GM21447 (cell line): Measurements from ENCODE around the gene DCAF7.

Source experiments
- ATAC-seq: cut with Tn5 transposase; IDR thresholded peaks from one replicate; pipeline ENCODE4 v1.9.1; 2021; ENCODE audit not compliant: unreplicated experiment

Gene DCAF7

DNA sequence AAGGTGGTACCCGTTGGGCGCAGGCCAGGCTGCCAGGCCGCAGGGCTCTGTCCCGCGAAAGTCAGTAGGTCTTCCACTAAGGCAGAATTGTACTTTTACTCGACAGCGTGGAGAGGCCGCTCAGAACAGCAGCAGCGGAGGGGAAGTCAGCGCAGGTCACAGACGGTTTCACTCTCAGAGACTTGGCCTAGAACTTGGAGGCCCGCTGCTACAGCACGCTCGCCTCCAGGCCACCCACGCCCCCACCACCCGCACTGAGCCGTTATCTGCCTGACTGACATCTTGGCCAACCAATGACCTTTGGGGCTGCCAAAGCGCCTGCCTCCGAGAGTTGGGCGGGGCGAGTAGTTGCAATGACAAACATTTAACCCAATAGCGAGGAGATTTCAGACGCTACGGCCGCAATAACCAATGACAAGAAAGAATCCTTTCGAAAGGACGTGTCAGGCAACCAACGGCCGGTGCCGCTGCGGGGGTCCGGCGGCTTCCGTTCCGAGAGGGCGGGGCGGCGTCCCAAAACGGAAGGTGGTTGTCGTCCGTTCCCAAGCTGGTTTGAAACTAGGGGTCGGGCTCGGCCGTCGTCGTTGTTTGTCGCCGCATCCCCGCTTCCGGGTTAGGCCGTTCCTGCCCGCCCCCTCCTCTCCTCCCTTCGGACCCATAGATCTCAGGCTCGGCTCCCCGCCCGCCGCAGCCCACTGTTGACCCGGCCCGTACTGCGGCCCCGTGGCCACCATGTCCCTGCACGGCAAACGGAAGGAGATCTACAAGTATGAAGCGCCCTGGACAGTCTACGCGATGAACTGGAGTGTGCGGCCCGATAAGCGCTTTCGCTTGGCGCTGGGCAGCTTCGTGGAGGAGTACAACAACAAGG is at the start of gene DCAF7:
TSS of gene DCAF7 (plus strand) at position 532 of the 871 bp plus-strand sequence. CDS start at position 733, 201 bp downstream.
- ATAC-seq = peak; percentile 90

DNA sequence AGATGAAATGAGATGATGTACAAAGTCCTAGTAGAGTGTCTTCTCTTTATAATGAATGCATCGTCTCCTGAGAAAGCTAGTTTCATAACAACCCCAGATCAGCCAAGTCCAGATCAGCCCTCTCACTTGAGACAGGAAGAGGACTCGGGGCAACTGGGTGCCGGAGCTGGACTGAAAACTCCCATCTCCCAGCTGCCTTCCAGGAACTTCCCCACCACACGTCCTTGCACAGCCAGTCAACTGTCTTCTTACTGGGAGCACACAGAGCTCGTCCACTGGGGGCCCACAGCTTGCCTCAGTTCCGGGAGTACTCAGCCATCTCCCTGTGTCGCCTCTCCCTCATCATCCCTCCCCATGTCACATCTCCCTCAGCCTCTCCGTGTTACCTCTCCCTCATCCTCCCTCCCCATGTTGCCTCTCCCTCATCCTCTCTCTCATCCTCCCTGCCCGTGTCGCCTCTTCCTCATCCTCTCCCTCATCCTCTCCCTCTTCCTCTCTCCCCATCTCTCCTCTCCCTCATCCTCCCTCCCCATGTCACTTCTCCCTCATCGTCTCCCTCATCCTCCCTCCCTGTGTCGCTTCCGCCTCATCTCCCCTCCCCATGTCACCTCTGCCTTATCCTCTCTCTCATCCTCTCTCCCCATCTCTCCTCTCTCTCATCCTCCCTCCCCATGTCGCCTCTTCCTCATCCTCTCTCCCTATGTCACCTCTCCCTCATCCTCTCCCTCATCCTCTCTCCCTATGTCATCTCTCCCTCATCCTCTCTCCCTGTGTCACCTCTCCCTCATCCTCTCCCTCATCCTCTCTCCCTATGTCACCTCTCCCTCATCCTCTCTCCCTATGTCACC is 49.5 kb upstream of the DCAF7 start:
- no peak for ATAC-seq

DNA sequence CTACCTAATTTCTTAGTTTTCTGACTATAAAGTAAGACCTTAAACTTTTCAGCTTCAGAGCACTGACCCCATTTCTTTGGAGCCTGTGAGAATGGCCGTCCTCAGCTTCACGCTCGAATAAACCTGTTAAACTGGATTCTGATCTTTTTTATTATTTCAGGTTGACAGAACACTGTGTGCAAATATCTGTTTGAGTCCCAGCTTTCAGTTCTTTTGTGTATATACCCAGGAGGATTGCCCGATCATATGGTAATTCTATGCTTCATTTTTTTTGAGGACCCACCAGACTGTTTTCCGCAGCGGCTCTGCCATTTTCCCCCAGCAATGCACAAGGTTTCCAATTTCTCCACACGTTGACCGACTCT is 47.0 kb upstream of the DCAF7 start:
- ATAC-seq = no peak

DNA sequence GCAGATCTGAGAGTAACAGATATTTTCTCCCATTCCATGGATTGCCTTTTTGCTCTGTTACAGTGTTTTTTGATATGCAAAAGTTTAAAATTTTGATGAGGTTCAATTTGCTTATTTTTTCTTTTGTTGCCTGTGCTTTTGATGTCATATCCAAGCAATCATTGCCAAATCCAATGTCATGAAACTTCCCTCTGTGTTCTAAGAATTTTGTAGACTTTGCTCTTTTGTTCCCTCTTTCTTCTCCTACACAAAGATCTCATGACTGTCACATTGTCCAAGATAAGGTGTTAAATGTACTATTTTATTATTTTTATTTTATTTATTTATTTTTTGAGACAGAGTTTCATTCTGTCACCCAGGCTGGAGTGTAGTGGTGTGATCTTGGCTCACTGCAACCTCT is 46.0 kb upstream of the DCAF7 start:
- ATAC-seq = no peak

DNA sequence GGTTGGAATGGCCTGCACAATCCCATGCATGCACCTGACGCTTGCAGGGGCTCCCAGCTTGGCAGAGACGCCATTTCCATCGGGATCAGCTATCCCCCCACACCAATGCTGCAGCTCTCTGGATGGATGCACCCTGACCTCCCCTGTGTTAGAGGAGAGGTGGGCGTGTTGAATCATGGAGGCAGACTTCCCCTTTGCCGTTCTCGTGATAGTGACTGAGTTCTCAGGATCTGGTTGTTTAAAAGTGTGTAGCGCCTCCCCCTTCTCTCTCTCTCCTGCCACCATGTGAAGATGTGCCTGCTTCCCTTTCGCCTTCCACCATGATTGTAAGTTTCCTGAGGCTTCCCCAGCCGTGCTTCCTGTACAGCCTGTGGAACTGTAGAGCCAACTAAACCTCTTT is 44.9 kb upstream of the DCAF7 start:
- no peak for ATAC-seq

- no peak for ATAC-seq
Measured at GRCh38 chr17:63506627-63507026, 43.6 kb upstream of the DCAF7 start.

GRCh38 chr17:63511331-63511730 is 38.9 kb upstream of the DCAF7 start:
- ATAC-seq = no peak

DNA sequence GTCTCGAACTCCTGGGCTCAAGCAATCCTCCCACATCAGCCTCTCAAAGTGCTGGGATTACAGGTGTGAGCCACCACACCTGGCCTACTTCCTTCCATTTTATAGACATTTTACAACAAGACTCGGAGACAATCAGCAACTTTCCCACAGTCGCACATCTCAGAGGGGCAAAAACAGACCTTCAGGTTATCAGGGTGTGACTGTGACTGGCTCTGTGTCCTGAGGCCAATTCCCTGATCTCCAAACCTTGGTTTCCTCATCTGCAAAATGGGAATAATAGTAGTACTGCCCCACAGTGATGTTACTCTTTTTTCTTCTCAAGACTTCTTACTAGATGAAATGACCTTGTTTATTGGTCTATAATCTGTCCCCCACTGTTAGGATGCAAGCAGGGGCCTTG is 37.9 kb upstream of the DCAF7 start:
- no peak for ATAC-seq

GRCh38 chr17:63512896-63513644 is 37.2 kb upstream of the DCAF7 start:
- no peak for ATAC-seq

DNA sequence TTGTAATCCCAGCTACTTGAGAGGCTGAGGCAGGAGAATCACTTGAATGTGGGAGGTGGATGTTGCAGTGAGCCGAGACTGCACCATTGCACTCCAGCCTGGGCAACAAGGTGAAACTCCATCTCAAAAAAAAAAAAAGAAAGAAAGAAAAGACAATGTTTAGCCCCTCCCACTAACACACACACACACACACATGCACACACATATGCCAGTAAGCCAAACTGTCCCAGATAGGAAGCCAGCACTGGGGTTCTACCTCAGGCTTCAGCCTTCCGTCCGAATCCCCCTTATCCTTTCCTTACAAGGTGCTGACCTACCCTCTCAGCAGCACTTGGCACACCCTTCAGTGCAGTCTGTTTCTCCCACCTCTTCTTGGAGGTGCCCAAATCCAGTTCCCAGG is 35.8 kb upstream of the DCAF7 start:
- no peak for ATAC-seq

- no peak for ATAC-seq
Measured at GRCh38 chr17:63514974-63515373, 35.3 kb upstream of the DCAF7 start.

DNA sequence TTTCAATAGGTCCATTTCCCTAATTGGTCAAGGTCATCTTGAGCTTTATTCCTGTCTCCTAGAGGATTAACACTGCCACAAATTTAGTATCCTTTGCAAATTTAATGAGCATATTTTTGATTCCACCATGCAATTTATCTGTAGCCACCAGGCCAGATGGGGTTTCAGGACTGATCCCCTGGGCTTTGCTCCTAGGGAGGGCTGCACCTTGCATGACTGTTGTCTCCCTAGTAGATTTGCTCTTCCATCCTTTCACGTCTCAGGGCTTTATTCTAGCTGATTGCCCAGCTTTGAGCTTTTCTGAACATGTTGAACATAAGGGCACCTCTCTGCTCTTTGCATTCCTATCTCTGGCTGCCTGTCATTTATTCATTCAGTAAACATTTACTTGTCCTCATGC is 34.9 kb upstream of the DCAF7 start:
- ATAC-seq = no peak

DNA sequence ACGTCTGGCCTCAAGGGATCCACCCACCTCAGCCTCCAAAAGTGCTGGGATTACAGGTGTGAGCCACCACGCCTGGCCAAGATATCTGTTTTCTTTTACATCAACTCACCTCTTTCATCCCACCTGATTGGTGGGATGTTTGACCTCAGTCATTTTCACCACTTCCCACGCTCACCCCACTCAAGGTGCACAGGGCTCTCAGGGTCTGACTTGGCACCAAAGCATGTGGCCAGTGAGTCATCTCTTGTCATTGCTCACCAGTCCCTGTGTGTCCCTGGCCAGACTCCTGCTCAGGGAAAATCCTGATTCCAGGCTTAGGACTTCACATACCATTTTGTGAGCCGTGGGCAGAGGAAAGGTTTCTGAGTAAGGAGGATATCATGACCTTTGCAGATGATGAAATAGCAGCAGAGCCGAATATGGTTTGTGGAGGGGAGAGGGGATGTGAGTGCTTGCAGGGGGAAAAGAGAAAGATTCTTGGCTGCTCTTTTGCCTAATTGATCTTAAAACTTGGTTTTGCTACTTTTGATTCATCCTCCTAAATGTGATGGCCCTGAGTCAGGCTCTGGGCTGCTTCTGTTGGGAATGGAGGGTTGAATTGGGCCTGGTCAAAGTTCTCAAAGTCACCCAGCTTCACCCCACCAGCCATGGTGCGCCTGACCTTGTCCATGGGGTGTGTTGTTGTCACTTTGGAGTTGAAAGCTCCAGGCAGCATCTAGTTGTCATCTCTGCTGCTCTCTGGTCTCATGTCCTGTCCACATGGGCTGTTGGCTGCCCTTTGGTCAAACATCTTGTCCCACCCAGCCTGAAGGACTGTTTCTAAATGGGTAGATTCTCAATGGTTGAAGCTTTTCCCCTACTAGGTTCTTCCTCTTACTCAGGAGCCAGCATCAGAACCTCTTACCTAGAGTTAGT is 33.1 kb upstream of the DCAF7 start:
- ATAC-seq = no peak

DNA sequence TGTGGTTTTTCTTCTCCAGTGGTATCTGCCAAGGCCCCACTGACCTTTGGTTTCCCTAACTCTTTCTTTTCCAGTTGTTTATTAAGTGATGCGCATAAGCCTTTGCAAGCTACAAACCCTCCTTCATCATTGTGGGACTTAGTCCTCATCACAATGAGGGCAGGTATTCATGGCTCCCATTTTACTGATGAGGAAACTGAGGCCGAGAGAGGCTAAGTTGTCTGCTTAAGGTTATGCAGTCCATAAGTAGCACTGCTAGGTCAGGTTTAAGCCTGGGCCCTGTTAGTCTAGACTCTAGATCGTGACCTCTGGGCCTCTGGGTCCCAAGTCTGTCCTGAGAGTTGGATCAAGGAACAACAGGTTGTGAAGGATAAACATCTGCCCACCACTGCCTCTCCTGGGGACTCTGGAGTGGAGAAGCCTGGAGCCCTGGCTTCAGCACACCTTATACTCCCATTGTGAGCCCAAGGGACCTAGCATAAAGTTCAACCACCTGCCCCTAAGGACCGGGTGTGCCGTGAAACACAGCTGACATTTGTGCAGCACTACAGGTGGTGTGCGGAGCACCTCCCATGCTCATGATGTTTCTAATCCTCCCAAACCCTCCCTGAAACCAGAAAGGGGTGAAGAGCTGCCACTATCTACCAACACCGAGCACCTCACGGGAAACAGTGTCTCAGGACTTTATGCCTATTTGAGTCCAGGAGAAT is 32.3 kb upstream of the DCAF7 start:
- no peak for ATAC-seq

- ATAC-seq = no peak
Measured at GRCh38 chr17:63519116-63519881, 31.0 kb upstream of the DCAF7 start.

DNA sequence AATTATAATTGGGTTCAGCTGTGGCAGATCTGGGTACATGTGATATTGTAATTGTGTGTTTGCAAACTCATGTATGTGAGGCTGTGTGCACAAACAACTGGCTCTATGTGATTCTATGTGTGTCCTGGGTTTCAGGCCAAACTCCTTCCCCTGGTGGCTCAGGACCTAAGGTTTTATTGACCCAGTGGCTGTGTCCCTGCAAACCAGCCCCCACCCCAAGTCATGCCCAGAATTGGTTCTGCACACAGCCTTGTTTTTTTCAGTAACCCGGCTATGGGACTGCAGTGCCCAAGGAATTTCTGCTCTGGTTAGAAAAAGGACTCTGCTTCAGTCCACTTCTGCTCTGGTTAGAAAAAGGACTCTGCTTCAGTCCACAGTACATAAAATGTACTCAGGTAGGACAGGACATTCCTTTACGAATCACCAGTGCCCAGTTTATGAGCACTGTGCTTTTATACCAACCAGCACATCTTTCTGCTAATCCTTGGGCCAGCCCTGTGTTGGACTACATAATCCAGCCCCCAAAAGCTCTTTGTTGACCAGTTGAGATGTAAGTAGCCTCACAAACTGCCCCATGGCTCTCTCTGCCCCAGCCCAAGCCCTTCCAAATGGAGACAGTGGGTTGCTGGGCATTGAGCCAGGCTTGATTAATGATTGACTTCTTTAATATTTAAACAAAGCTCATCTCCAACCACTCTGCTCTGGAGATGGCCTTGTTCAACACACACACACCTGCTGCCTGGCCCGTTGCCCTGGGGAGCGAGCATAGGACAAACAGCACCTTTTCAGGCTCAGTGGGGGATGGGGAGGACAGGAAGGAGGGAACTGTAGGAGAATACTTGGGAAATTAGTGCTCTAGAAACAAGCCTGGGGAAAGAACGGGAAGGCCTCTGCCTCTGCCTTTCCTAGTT is 30.1 kb upstream of the DCAF7 start:
- no peak for ATAC-seq

GRCh38 chr17:63523253-63523855 is 26.9 kb upstream of the DCAF7 start, which contains the start of gene KCNH6:
Gene KCNH6, plus strand, starts transcription at chr17:63523358. Its CDS starts 56 bp downstream, at chr17:63523414.
- ATAC-seq = no peak
